ENCODE results near the gene ORAI2.

Gene ORAI2

GRCh38 chr7:102415685-102416225 lies 17.6 kb upstream of the ORAI2 start:
- no peak for DNase-seq (ENCODE audit: low spot score)

GRCh38 chr7:102416406-102416805 lies 17.0 kb upstream of the ORAI2 start:
- DNase-seq (ENCODE audit: low spot score) = no peak

- no peak for DNase-seq (ENCODE audit: low spot score)
These were observed 16.3 kb upstream of the ORAI2 start for GRCh38 chr7:102417105-102417504.

GRCh38 chr7:102418592-102418991 lies 14.8 kb upstream of the ORAI2 start:
- no peak for DNase-seq (ENCODE audit: low spot score)

GRCh38 chr7:102421706-102422240 lies 11.6 kb upstream of the ORAI2 start:
- no peak for DNase-seq (ENCODE audit: low spot score)

- DNase-seq (ENCODE audit: low spot score) = no peak
These were observed 9.2 kb upstream of the ORAI2 start for GRCh38 chr7:102424129-102424551.

- no peak for DNase-seq (ENCODE audit: low spot score)
These were observed 8.6 kb upstream of the ORAI2 start for GRCh38 chr7:102424787-102425218.

GRCh38 chr7:102425639-102426267 lies 7.6 kb upstream of the ORAI2 start:
- no peak for DNase-seq (ENCODE audit: low spot score)

GRCh38 chr7:102426268-102427018 lies 6.9 kb upstream of the ORAI2 start:
- DNase-seq (ENCODE audit: low spot score) = no peak

- DNase-seq (ENCODE audit: low spot score) = no peak
These were observed 6.4 kb upstream of the ORAI2 start for GRCh38 chr7:102427019-102427405.

GRCh38 chr7:102429141-102429899 lies 4.1 kb upstream of the ORAI2 start:
- DNase-seq (ENCODE audit: low spot score) = no peak

GRCh38 chr7:102431617-102432298 lies 1.6 kb upstream of the ORAI2 start:
- DNase-seq (ENCODE audit: low spot score) = no peak

- DNase-seq (ENCODE audit: low spot score) = no peak
These were observed 745 bp upstream of the ORAI2 start for GRCh38 chr7:102432442-102433218.

GRCh38 chr7:102434039-102434486 lies 688 bp downstream of the ORAI2 start:
- no peak for DNase-seq (ENCODE audit: low spot score)

- no peak for DNase-seq (ENCODE audit: low spot score)
These were observed 2.7 kb downstream of the ORAI2 start for GRCh38 chr7:102436118-102436517.

- DNase-seq (ENCODE audit: low spot score) = peak; percentile 84
These were observed 6.8 kb downstream of the ORAI2 start for GRCh38 chr7:102439963-102440795.

GRCh38 chr7:102444961-102445673 lies 11.7 kb downstream of the ORAI2 start:
- no peak for DNase-seq (ENCODE audit: low spot score)

- DNase-seq (ENCODE audit: low spot score) = no peak
These were observed 12.3 kb downstream of the ORAI2 start for GRCh38 chr7:102445674-102446071.
